Epidermal melanocyte (primary cell): ENCODE results near the gene FAM168B.
"Not testable (repeated sequence)": the region's sequence is repeated elsewhere in the genome, so short reads cannot be mapped to it uniquely, and the experiment has no call there.

Source experiments
- DNase-seq: peaks from one replicate; pipeline ENCODE4 v3.0.0; 2011; ENCODE audit warnings: low spot score; ENCODE audit not compliant: insufficient read length

Gene FAM168B

GRCh38 chr2:131103165-131103564 is 9.9 kb upstream of the FAM168B start:
- no peak for DNase-seq

- DNase-seq = no peak
Observed at GRCh38 chr2:131094463-131095281, 1.4 kb upstream of the FAM168B start.

- DNase-seq = no peak
Observed at GRCh38 chr2:131093696-131094462, 619 bp upstream of the FAM168B start.

GRCh38 chr2:131092458-131093005 is 728 bp downstream of the FAM168B start:
- DNase-seq = no peak

GRCh38 chr2:131085646-131086045 is 7.6 kb downstream of the FAM168B start:
- no peak for DNase-seq

GRCh38 chr2:131081190-131081589 is 12.1 kb downstream of the FAM168B start:
- DNase-seq = no peak

GRCh38 chr2:131079931-131080330 is 13.3 kb downstream of the FAM168B start:
- DNase-seq = not testable (repeated sequence)

- no peak for DNase-seq
Observed at GRCh38 chr2:131077966-131078365, 15.3 kb downstream of the FAM168B start.

- no peak for DNase-seq
Observed at GRCh38 chr2:131077182-131077846, 15.9 kb downstream of the FAM168B start.

GRCh38 chr2:131076707-131077106 is 16.6 kb downstream of the FAM168B start:
- DNase-seq = no peak

- not testable (repeated sequence) for DNase-seq
Observed at GRCh38 chr2:131075578-131075977, 17.7 kb downstream of the FAM168B start.

GRCh38 chr2:131068172-131068571 is 25.1 kb downstream of the FAM168B start:
- not testable (repeated sequence) for DNase-seq

- no peak for DNase-seq
Observed at GRCh38 chr2:131067465-131068125, 25.7 kb downstream of the FAM168B start.

GRCh38 chr2:131064589-131065512 is 28.4 kb downstream of the FAM168B start:
- DNase-seq = no peak

- no peak for DNase-seq
Observed at GRCh38 chr2:131063501-131064283, 29.6 kb downstream of the FAM168B start.

- DNase-seq = no peak
Observed at GRCh38 chr2:131058920-131059319, 34.3 kb downstream of the FAM168B start.

- no peak for DNase-seq
Observed at GRCh38 chr2:131058214-131058843, 34.9 kb downstream of the FAM168B start.

- no peak for DNase-seq
Observed at GRCh38 chr2:131056932-131057287, 36.4 kb downstream of the FAM168B start.
